HG03103 (cell line): ENCODE results near the gene PARP3.
A peak's percentile ranks its signal among the peaks of the same experiment; 100 is the strongest.

Experiments
- ATAC-seq: cut with Tn5 transposase; IDR thresholded peaks from one replicate; pipeline ENCODE4 v1.9.1; 2021; ENCODE audit warnings: low read depth; ENCODE audit not compliant: unreplicated experiment

Gene PARP3

DNA sequence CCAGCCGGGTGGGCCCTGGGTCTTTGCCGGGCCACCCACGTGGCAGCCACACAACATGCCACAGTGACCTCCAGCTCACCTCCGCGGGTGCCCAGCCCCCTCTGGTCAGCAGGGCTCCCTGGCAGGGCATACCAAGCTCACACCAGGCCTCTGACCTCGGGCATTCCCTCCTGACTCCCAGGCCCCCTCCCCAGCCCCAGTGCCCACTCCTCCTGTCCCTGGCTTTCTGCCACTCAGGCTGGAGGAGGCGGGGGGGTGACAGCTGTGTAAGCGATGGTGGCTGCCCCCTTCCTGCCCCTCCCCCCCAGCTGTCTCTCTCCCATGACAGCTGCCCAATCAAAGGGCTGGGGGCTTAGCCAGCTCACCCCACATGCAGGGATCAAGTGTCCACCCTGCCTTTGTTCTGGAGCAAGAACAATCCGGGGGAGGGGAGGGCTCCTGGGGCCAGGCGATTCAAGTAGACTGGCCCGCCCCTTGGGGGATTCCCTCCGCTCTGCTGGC is 21.8 kb downstream of the PARP3 start:
- ATAC-seq: no peak

GRCh38 chr3:51964521-51964920 is 22.4 kb downstream of the PARP3 start:
- ATAC-seq: no peak

- no peak for ATAC-seq
Observed at GRCh38 chr3:51966016-51966415, 23.9 kb downstream of the PARP3 start.

DNA sequence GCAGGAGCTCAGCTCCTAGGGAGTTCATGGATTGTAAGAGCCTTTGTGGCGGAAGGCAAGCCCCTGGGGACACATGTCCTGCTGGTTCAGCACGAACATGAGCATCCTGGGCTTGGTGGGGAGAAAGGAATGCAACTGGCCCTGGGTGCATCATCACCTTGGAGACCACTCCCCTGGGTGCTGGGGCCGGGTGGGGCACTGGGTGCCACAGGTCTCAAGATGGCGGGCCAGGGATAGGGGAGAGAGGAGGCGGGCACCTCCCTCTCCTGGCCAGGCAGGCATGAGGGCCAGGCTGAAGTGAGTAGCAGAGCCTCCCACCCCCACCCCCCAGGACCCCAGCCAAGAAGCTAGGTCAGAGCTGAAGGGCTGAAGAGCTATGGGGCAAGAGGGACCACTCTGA is 24.3 kb downstream of the PARP3 start:
- ATAC-seq: no peak

DNA sequence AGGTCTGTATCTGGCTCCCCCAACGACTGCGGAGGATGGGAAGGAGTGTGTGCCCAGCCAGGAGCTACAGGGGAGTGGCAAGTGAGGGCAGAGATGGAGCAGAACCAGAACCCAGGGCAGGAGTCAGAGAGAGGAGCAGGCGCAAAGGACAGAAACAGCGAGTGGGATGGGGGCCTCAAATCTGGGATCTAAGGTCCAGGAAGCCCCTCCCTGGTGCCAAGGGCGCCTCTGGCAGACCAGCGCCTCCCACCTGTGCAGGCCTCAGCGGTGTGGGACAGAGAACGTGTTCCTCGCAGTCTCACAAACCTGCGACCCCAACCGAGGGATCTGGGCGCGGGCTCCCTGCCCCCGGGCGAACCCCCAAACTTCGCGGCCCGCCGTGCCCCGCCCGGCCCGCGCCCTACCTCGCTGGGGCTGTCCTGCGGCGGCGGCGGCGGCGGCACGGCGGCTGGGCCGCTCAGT is 24.8 kb downstream of the PARP3 start:
- ATAC-seq: no peak

- no peak for ATAC-seq
Observed at GRCh38 chr3:51967384-51968169, 25.4 kb downstream of the PARP3 start, which contains the start of gene PCBP4. TSS of gene PCBP4 (minus strand) at chr3:51967454. CDS start at chr3:51961240, 6,214 bp downstream.

GRCh38 chr3:51968170-51968775 is 26.1 kb downstream of the PARP3 start:
- ATAC-seq: no peak

DNA sequence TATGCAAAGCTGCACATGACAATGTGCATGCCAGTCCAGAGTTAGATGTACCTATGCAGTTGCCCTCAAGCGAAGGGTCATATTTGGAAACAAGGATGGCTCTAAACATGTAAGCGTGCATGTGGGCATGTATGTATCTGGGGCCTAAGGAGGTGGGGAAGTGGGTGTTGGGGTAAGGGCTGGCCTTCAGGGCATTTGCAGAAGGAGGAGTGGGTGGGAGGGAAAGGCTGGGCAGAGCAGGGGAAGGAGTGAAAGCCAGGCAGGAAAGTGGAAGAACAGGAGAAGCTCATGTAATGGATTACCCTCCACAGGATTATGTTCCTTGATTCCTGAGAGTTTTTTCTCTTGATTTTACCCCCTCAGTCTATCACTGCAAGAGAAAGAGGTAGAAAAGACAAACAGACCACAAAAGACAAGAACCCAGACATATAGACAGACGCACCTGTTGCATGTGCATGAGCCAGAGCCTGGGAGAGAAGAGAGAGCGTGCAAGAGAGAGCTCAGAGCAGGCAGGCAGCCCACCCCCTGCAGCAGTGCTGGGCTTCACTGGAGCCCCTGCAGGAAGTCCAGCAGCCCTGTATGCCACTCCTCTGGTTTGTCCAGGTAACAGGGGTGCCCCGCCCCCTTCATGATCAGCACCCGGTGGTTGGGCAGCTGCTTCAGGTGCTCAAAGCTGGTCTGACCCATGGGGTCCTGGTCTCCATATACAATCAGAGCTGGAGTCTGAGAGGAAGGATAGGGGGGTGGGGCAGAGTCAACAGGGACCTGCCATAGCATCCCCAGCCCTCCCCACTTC is 26.9 kb downstream of the PARP3 start:
- no peak for ATAC-seq

- ATAC-seq: no peak
Observed at GRCh38 chr3:51969841-51970240, 27.7 kb downstream of the PARP3 start.

GRCh38 chr3:51970606-51971300 is 28.6 kb downstream of the PARP3 start:
- ATAC-seq: no peak

GRCh38 chr3:51971350-51971749 is 29.2 kb downstream of the PARP3 start:
- ATAC-seq: no peak

- no peak for ATAC-seq
Observed at GRCh38 chr3:51974277-51974962, 32.3 kb downstream of the PARP3 start.

DNA sequence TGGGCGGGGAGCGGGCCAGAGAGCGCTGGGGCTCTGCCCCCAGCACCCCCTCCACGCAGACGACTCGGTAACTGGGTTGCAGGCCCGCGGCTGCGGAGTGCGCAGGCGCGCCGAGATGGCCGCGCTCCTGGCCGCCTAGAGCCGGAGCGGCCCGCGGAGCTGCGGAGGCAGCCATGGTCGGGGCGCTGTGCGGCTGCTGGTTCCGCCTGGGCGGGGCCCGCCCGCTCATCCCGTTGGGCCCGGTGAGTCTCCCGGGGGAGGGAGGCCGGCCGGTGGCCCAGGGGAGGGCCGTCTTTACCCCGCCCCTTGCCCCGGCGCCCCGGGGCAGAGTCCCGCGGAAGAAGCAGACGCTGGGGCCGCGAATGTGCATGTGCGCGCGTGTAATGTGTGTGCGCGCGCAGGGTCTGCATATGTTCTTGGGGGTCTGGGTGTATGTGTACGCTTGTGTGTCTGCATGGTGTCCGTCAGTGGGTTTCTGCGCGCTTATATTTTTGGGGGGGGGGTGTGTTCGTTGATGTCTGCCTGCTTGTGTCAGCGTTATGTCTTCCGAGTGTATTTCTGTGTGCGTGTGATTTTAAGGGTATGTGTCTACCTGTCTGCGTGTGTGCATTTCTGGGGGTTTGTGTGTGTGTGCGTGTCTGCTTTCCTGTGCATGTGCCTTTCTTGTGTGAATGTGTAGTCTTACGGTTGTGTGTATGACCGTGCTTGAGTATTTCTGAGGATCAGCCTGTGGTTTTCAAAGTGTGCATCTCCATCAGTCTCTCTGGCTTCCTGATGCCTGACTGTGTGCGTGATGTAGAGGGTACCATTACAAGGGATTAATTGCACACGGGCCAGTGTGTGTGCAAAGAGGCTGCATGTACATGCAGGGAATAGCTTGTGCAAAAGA is 33.0 kb downstream of the PARP3 start, which contains the start of gene ABHD14A:
ABHD14A (plus strand) TSS at position 102 of the 889 bp plus-strand sequence; CDS start at position 174, 72 bp downstream.
- ATAC-seq: peak; percentile 55

GRCh38 chr3:51975852-51976549 is 33.8 kb downstream of the PARP3 start:
- ATAC-seq: no peak

DNA sequence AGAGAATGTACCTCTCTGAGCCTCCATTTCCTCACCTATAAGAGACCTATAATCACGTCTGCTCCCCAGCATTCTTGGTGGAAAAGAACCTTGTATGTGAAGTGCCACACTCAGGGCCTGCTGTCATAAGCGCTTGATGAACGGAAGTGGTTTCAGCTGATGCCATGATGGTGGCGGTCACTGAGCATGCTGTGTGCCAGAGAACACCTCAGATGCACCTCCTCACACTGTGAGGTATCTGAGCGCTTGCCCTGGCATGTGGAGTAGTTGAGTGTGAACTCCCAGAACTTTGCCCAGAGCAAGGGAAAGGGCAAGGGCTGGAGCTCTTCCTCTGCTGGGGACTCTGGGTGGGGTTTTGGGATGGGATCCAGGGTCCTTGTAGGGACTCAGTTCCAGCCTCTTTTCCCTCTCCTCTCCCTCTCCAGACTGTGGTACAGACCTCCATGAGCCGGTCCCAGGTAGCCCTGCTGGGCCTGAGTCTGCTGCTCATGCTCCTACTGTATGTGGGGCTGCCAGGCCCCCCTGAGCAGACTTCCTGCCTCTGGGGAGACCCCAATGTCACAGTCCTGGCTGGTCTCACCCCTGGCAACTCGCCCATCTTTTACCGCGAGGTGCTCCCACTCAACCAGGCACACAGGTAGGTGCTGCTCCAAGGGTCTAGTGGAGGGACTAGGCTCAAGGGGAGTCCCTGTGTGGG is 35.4 kb downstream of the PARP3 start:
- ATAC-seq: no peak

DNA sequence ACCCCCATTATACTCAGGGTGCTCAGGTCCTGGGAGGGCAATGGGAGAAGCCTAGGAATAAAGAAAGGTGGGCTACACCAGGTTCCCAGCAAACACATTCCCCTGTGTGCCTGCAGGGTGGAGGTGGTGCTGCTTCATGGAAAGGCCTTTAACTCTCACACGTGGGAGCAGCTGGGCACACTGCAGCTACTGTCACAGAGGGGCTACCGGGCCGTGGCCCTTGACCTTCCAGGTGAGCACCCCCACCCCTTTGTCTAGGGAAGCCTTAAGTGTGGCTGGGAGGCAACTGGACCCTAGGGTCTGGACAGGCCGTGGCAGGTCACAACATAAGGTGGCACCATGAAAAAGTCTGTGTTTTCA is 36.0 kb downstream of the PARP3 start:
- ATAC-seq: no peak

DNA sequence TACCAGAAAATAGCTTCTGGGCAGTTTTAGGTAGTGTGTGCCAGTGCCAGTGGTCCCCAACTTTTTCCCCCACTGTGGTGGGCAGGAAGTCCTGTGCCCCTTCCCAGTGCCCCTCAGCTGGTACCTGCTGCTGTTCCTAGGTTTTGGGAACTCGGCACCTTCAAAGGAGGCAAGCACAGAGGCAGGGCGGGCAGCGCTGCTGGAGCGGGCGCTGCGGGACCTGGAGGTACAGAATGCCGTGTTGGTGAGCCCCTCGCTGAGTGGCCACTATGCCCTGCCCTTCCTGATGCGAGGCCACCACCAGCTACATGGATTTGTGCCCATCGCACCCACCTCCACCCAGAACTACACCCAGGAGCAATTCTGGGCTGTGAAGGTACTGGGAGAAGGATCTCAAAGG is 38.1 kb downstream of the PARP3 start:
- no peak for ATAC-seq
